ENCODE measurements around the gene ZNF200. TPM values are rescaled to one million over a fixed set of nuclear protein-coding genes. Genes with fewer than 3 reads are reported as not detected.

Gene ZNF200
- total RNA-seq, 1 experiment from 2014 or later, result 8.8 TPM

DNA sequence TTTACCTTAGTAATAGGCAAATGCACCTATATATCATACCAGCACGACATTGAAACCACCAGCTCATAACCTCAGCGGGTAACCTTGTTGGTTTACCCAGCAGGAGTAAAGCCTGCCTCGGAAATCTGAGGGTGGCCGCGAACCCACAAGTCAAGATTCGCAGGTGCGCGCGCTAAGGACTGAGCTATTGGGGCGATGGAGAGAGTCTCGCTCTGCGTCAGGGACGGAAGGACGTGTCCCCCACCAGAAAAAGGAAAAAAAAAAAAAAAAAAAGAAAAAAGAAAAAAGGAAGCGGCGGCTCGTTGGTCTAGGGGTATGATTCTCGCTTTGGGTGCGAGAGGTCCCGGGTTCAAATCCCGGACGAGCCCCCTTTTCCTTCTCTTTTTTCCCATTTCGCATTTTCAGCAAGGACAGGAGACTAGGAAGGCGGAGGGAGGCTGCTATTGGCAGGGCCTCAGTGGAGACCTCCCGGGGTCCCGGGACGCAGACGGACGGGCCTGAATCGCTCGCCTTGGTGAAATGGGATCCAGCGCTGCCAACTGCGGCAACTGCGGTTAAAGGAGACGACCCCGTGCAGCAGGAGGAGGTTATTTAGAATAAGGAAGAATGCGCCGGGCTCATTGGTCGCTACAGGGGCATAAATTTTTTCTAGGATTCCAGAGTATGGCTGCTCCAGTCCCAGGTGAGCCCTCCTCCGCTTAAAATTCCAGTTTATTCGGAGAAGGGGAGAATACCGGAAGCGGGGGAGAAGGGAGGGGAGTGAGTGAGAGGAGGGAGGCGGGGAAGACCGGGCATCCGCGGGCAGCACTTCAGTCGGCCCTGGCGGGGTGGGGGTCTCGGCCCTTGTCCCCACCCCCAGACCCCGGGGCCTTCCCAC lies 46.9 kb downstream of the ZNF200 start, which contains the start of gene OR1F1:
TSS of gene OR1F1 (plus strand) at position 407 of the 877 bp plus-strand sequence.
- ChIA-PET POLR2A (interaction anchor here (1.0 to 1.6 kb wide), 4 partner anchors 16 to 37 kb away, joined by 3 to 8 read pairs (median 4); no protein-coding TSS in a partner anchor), RAD21 (ENCODE audit: low non-redundant PET in 1 of 2, low total read pairs in 2 of 2, uncharacterized antibody in 2 of 2, unreplicated experiment in 2 of 2) (interaction anchor here in 1 of 2 experiments (0.6 to 1.0 kb wide), 2 partner anchors 16 to 17 kb away, joined by 3 read pairs; no protein-coding TSS in a partner anchor), CTCF (interaction anchor here (1.1 to 2.0 kb wide), 4 partner anchors 16 to 58 kb away, joined by 3 to 8 read pairs (median 6); no protein-coding TSS in a partner anchor)
- Histone ChIP-seq H3K4me1 (ENCODE audit: control insufficient read depth in 1 of 2, insufficient read depth in 2 of 2, low read length in 2 of 2) (peaks cover 11 to 43% of the 10 kb centered on the region in 2 experiments; a peak in 3 of 4 replicates), H3K36me3 (ENCODE audit: control insufficient read depth in 1 of 2, insufficient read depth in 2 of 2, low read length in 2 of 2) (no peaks in the 10 kb centered on the region), H3K9me3 (ENCODE audit: control insufficient read depth in 1 of 2, insufficient read depth in 1 of 2, low read depth in 1 of 2, low read length in 2 of 2) (no peaks in the 10 kb centered on the region; a peak in 1 of 4 replicates), H3K27me3 (ENCODE audit: insufficient read depth, low read length) (no peaks in the 10 kb centered on the region), H3K9me2 (ENCODE audit: insufficient read depth) (no peaks in the 10 kb centered on the region), H3K27ac (ENCODE audit: low read depth, low read length) (peak within 1 kb of the TSS; percentile 4; the same call in 1 of the 2 replicates), H3K4me2 (ENCODE audit: low read length) (peak within 1 kb of the TSS; percentile 41), H3K4me3 (replicated peaks in 1 of 2; ENCODE audit: low read depth in 1 of 2, low read length in 2 of 2) (no peak within 1 kb of the TSS), H3K79me2 (ENCODE audit: insufficient read depth, low read length) (no peaks in the 10 kb centered on the region), H3K9ac (ENCODE audit: low read length) (no peak within 1 kb of the TSS), H2AFZ (ENCODE audit: low read depth, low read length, poor library complexity, severe bottlenecking) (no peak within 1 kb of the TSS), H4K20me1 (ENCODE audit: insufficient read depth) (no peaks in the 10 kb centered on the region)
- intact Hi-C loops (cut with micrococcal nuclease), result loop anchor here (5.0 kb wide), 2 partner anchors 36 to 269 kb away; no protein-coding TSS in a partner anchor
- no peak for TF ChIP-seq SP1 (IDR thresholded peaks at IDR 0.05; ENCODE audit: low read depth)
- TF ChIP-seq, protein P1, sequence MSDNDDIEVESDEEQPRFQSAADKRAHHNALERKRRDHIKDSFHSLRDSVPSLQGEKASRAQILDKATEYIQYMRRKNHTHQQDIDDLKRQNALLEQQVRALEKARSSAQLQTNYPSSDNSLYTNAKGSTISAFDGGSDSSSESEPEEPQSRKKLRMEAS (IDR thresholded peaks at IDR 0.05), result no peak
- TF ChIP-seq, protein P2, sequence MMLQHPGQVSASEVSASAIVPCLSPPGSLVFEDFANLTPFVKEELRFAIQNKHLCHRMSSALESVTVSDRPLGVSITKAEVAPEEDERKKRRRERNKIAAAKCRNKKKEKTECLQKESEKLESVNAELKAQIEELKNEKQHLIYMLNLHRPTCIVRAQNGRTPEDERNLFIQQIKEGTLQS (IDR thresholded peaks at IDR 0.05), result 0 out of 2 replicates have a peak, but pooled peaks have one; percentile 51
- TF ChIP-seq TCF7L2 (IDR thresholded peaks at IDR 0.05; ENCODE audit: borderline replicate concordance, extremely low read depth, insufficient read depth, insufficient read length), result no peak
- TF ChIP-seq POLR2AphosphoS5 (IDR thresholded peaks at IDR 0.05; ENCODE audit: low read depth, low read length), result peak; percentile 18; the same call in 1 of the 2 replicates
- TF ChIP-seq CBX3 (IDR thresholded peaks at IDR 0.05; ENCODE audit: low read depth), result peak; percentile 80; the same call in 1 of the 2 replicates
- no peak for TF ChIP-seq EGR1 (IDR thresholded peaks at IDR 0.05; ENCODE audit: low read depth)
- TF ChIP-seq EZH2 (IDR thresholded peaks at IDR 0.05), result no peak
- no peak for TF ChIP-seq EZH2phosphoT487 (IDR thresholded peaks at IDR 0.05; ENCODE audit: borderline replicate concordance)
- TF ChIP-seq, protein P3, sequence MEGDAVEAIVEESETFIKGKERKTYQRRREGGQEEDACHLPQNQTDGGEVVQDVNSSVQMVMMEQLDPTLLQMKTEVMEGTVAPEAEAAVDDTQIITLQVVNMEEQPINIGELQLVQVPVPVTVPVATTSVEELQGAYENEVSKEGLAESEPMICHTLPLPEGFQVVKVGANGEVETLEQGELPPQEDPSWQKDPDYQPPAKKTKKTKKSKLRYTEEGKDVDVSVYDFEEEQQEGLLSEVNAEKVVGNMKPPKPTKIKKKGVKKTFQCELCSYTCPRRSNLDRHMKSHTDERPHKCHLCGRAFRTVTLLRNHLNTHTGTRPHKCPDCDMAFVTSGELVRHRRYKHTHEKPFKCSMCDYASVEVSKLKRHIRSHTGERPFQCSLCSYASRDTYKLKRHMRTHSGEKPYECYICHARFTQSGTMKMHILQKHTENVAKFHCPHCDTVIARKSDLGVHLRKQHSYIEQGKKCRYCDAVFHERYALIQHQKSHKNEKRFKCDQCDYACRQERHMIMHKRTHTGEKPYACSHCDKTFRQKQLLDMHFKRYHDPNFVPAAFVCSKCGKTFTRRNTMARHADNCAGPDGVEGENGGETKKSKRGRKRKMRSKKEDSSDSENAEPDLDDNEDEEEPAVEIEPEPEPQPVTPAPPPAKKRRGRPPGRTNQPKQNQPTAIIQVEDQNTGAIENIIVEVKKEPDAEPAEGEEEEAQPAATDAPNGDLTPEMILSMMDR (IDR thresholded peaks at IDR 0.05 in 2 of 3, conservative IDR thresholded peaks at IDR 0.05 in 1 of 3; ENCODE audit: borderline replicate concordance in 1 of 3, insufficient read depth in 1 of 3, low read depth in 2 of 3, low read length in 2 of 3), result no peak
- TF ChIP-seq, protein P4, sequence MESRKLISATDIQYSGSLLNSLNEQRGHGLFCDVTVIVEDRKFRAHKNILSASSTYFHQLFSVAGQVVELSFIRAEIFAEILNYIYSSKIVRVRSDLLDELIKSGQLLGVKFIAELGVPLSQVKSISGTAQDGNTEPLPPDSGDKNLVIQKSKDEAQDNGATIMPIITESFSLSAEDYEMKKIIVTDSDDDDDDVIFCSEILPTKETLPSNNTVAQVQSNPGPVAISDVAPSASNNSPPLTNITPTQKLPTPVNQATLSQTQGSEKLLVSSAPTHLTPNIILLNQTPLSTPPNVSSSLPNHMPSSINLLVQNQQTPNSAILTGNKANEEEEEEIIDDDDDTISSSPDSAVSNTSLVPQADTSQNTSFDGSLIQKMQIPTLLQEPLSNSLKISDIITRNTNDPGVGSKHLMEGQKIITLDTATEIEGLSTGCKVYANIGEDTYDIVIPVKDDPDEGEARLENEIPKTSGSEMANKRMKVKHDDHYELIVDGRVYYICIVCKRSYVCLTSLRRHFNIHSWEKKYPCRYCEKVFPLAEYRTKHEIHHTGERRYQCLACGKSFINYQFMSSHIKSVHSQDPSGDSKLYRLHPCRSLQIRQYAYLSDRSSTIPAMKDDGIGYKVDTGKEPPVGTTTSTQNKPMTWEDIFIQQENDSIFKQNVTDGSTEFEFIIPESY (IDR thresholded peaks at IDR 0.05; ENCODE audit: extremely low read depth, insufficient replicate concordance, low read length), result no peak
- TF ChIP-seq CEBPB (IDR thresholded peaks at IDR 0.05; ENCODE audit: low read depth), result no peak
- ATAC-seq (peak; percentile 68), DNase-seq (ENCODE audit: low read depth, low spot score) (peak; percentile 81)
- no TSS peak for BruUV-seq (replicated peaks)
